Fibroblast of skin of right biceps (primary cell): ENCODE data around the gene GCH1.
"Not testable (repeated sequence)": the region's sequence is repeated elsewhere in the genome, so short reads cannot be mapped to it uniquely, and the experiment has no call there.

ENCODE experiments used
- DNase-seq: peaks from one replicate; pipeline ENCODE4 v3.0.0-alpha.2; 2013

GCH1 gene, protein sequence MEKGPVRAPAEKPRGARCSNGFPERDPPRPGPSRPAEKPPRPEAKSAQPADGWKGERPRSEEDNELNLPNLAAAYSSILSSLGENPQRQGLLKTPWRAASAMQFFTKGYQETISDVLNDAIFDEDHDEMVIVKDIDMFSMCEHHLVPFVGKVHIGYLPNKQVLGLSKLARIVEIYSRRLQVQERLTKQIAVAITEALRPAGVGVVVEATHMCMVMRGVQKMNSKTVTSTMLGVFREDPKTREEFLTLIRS

DNA sequence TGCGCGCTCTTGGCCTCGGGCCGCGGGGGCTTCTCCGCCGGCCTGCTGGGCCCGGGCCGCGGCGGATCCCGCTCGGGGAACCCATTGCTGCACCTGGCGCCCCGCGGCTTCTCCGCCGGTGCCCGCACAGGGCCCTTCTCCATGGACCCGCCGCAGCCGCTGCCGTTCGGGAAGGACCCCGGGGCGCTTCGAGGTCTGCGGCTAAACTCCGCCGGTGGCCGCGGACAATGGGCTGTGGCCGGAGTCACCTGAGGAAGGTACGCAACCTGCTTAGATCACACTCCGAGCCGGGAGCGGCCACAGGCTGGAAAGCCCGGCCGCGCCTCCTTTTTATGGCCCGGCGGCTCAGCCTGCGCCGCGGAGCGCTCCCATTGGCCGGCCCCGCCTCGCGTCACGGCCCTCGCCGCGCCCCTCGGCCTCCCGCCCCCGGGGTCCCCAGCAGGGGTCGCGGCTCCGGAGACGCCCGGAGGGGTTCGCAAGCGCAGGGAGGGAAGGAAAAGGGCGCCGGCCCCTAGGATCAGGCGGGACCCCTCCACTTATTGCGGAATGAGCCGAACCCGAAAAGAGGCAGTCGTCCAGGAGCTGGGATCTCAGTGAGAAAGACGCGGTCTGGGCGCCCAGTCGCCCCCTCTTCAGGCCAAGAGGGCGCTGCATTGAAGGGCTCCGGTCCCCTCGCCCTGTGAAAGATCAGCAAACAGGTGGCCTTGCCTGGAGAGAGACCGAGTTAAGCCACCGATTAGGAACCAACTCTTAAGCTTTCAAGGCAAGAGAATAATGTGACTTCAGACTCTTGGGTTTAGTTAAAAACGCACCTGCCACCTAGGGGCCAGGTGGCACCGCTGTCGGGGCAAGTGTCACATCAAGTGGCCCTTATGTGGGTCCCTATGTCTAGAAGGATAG lies at the start of gene GCH1:
TSS of gene GCH1 (minus strand) at position 306 of the 900 bp plus-strand sequence. CDS start at position 143, 163 bp downstream.
- DNase-seq: peak; percentile 46

DNA sequence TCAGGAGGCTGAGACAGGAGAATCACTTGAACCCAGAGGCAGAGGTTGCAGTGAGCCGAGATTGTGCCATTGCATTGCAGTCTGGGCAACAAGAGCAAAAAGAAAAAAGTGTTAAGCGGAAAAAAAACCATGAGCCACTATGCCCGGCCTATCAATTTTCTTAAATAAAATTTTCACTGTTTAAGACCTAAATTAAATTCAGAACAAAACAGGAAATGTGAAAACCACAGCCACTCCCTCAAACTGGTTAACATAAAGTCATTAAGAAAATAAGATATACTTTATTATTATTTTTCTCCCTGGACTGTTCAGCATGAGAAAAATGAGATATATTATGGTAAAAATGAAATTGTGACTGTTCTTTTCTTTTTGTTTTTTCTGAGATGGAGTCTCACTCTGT lies 44.6 kb upstream of the GCH1 start:
- DNase-seq: no peak

- no peak for DNase-seq
Measured at GRCh38 chr14:54946500-54946899, 43.9 kb upstream of the GCH1 start.

GRCh38 chr14:54944737-54945391 lies 42.2 kb upstream of the GCH1 start:
- no peak for DNase-seq

GRCh38 chr14:54942913-54943312 lies 40.3 kb upstream of the GCH1 start:
- DNase-seq: no peak

GRCh38 chr14:54936816-54937215 lies 34.2 kb upstream of the GCH1 start:
- DNase-seq: no peak

DNA sequence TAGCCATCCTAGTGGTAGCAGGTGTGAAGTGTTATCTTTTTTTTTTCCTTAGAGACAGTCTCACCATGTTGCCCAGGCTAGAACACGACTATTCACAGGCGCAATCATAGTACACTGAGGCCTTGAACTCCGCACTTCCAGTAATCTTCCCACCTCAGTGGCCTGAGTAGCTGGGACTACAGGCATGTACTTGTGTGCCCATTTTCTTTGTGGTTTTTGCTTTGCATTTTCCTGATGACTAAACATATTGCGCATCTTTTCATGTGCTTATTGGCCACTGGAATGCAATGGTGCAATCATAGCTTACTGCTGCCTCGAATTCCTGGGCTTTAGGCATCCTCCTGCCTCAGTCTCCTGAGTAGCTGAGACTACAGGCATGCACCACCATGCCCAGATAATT lies 33.3 kb upstream of the GCH1 start:
- DNase-seq: peak; percentile 48

- DNase-seq: no peak
Measured at GRCh38 chr14:54935100-54935499, 32.5 kb upstream of the GCH1 start.

DNA sequence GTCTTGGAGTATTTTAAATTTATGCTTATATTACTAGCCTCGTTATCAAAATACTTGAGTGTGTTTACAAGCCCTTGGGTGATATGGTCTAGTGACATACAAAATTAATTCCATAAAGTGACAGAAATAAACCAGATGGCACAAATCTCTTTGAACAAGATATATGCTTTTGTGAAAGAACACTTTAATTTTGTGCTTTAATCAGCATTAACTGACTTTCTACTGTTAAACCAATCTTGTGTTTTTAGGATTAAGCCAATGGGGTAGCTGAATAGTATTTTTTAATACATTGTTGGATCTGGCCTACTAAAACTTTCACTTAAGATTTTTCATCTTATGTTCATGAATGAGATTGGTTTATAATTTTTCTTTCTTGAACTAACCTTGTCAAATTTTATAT lies 30.4 kb upstream of the GCH1 start:
- no peak for DNase-seq

DNA sequence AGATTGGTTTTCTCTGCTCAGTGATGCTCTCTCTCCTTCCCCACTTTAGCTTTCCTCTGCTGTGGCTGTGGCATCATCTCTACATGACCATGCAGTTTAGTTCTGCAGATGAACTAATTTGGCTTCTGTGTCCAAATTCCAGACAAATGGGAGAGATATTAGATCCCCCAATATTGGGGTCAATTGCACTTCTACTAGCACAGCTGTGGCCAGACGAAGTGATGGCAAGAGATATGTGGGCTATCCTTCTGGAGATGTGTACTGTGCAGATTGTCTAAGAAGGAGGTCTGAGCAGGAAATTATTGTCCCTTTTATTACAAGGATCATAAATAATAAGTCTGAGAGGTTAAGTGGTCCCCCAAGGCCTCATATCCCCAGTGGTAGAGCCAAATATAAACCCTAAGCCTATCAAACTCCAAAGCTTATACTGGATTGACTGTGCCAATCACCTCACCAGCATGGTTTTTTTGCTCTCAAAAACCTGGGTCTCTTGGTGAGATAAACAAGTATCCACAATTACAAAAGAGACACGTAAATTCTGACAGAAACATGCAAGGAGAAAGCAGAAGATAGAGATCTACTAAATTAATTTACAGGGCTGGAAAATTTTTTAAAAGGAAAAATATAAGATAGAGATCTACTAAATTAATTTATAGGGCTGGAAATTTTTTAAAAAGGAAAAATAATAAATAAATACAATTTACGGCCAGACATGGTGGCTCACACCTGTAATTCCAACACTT lies 29.1 kb upstream of the GCH1 start:
- DNase-seq: no peak

- no peak for DNase-seq
Measured at GRCh38 chr14:54931101-54931500, 28.5 kb upstream of the GCH1 start.

DNA sequence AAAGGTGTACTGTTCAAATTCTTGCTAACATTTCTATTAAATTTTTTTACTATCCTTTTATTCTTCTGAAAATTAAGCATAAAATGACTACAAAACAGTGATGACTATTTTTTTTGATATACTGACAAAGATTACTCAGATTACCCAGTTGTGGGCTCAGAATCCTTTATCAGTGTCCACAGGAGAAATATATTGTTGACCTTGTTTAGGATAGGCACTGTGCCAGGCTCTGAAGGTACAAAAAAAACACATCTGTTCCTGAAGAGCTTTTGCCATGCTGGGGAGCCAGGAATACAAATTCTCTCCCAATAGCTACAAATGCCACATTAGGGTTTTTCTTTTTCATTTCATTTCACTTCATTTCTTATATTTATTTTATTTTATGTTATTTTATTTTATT lies 26.9 kb upstream of the GCH1 start:
- DNase-seq: no peak

DNA sequence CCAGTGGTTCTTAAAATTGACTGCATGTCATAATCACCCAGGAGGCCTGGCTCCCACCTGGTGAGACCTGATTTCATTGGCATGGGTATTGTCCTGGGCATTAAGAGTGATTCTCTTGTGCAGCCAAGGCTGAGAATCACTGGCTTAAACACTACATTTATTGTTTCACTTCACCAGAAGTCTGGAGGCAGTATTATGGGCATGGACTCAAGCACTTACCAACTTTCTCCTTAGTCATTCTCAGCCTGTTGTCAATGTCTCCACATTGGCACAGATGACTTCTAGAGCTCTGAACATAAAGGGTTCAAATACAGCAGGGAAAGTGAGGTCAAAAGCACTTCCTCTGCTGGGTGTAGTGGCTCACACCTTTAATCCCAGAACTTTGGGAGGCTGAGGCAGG lies 25.6 kb upstream of the GCH1 start:
- no peak for DNase-seq

- no peak for DNase-seq
Measured at GRCh38 chr14:54927551-54927950, 24.9 kb upstream of the GCH1 start.

GRCh38 chr14:54926570-54926969 lies 23.9 kb upstream of the GCH1 start:
- DNase-seq: not testable (repeated sequence)

- DNase-seq: no peak
Measured at GRCh38 chr14:54922598-54922997, 20.0 kb upstream of the GCH1 start.

- DNase-seq: no peak
Measured at GRCh38 chr14:54920052-54920451, 17.4 kb upstream of the GCH1 start.

GRCh38 chr14:54919330-54919729 lies 16.7 kb upstream of the GCH1 start:
- no peak for DNase-seq

DNA sequence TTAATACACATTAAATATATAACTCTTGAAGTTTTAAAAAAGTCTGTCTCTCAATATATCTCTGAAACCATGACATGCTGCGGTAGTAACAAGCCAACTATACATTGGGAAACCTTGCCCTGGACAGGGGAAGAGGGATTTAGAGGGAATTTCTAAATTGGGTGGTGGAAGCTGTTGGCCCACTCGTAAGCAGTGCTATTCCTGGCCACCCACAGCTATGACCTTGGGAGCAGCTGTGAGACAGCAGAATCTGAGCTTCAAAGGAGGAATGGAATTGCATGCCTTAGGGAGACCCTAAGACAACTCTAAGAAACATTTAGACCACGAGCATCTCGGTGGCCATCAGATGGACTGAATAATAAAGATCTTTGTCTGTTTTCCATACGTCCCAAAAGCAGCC lies 15.8 kb upstream of the GCH1 start:
- no peak for DNase-seq

DNA sequence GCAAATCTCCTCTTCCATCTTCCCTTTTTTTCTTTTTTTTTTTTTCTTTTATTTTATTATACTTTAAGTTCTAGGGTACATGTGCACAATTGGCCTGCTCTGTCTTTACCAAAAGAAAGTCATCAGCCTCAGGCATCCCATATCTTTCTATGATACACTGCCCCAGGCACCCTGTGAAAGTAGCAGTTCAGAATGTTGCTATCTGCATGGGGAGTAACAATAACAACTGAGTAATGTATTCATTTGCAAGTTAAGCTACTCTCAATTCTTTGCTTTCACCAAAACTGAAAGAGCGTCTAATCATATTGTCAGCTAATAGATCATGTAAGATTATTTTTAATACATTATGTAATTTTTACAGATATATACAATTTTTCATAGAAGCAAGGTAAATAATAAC lies 13.5 kb upstream of the GCH1 start:
- DNase-seq: no peak

- no peak for DNase-seq
Measured at GRCh38 chr14:54909817-54910558, 7.4 kb upstream of the GCH1 start.

DNA sequence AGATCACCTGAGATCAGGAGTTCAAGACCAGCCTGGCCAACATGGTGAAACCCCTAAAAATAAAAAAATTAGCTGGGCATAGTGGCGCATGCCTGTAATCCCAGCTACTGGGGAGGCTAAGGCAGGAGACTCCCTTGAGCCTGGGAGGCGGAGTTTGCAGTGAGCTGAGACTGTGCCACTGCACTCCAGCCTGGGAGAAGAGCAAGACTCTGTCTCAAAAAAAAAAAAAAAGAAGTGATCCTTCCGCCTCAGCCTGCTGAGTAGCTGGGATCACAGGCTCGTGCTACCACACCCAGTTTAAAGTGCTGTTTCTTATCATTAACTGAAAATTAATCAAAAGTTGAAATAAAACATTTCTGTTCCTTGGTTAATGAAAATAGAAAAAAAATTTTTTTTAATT lies 6.3 kb upstream of the GCH1 start:
- not testable (repeated sequence) for DNase-seq
